Cardiac muscle cell (in vitro differentiated cells and primary cell): Measurements from ENCODE around the gene SON. TPM values are rescaled to one million over a fixed set of nuclear protein-coding genes. Genes with fewer than 3 reads are reported as not detected.
"Not testable (repeated sequence)": the region's sequence is repeated elsewhere in the genome, so short reads cannot be mapped to it uniquely, and the experiment has no call there.

ENCODE experiments used
- DNase-seq, 2 donors: peaks; one replicate each; pipeline versions ENCODE4 v3.0.0 to v3.0.0-alpha.2; 2010 to 2017; ENCODE audit warnings: low read depth in 1 of 2, low spot score in 1 of 2
- H3K27ac ChIP-seq: fragments of 200-600 bp; sonication (generic); 2 replicates; pipeline ENCODE4 v1.5.1; 2016
- H3K27me3 ChIP-seq: fragments of 200-600 bp; sonication (generic); 2 replicates; pipeline ENCODE4 v1.6.0; 2016; ENCODE audit warnings: control low read depth
- H3K36me3 ChIP-seq: fragments of 200-600 bp; sonication (generic); 2 replicates; pipeline ENCODE4 v1.5.1; 2016; ENCODE audit warnings: control low read depth
- H3K4me1 ChIP-seq: fragments of 200-600 bp; sonication (generic); 2 replicates; pipeline ENCODE4 v1.8.1; 2017; ENCODE audit warnings: low read depth, mild to moderate bottlenecking, mixed run types
- H3K4me3 ChIP-seq: fragments of 200-600 bp; sonication (generic); 2 replicates; pipeline ENCODE4 v1.5.1; 2016; ENCODE audit warnings: mild to moderate bottlenecking
- H3K9me3 ChIP-seq: fragments of 200-600 bp; sonication (generic); 2 replicates; pipeline ENCODE4 v1.5.1; 2017; ENCODE audit warnings: low read depth, mild to moderate bottlenecking, control low read depth
- polyA plus RNA-seq: library from polyadenylated mRNA; unstranded; fragments of >200 nt; fragmentation: Nextera tagmentation; extraction: Ambion mirVana; gene quantifications from 2 replicates; pipeline ENCODE4 v1.2.1, GENCODE V29; 2016
- total RNA-seq: library from RNA; depleted of rRNA; stranded (reverse); fragments of >200 nt; gene quantifications from 2 replicates; pipeline ENCODE4 v1.2.3, GENCODE V29; 2016
- TF ChIP-seq, protein P1 (sequence below): IDR thresholded peaks from 2 replicates; pipeline ENCODE4 v1.5.1; 2012; ENCODE audit warnings: low read depth, mild to moderate bottlenecking, low read length

SON gene
- total and polyA plus RNA-seq, 2 experiments from 2014 or later = 161 to 314 TPM

DNA sequence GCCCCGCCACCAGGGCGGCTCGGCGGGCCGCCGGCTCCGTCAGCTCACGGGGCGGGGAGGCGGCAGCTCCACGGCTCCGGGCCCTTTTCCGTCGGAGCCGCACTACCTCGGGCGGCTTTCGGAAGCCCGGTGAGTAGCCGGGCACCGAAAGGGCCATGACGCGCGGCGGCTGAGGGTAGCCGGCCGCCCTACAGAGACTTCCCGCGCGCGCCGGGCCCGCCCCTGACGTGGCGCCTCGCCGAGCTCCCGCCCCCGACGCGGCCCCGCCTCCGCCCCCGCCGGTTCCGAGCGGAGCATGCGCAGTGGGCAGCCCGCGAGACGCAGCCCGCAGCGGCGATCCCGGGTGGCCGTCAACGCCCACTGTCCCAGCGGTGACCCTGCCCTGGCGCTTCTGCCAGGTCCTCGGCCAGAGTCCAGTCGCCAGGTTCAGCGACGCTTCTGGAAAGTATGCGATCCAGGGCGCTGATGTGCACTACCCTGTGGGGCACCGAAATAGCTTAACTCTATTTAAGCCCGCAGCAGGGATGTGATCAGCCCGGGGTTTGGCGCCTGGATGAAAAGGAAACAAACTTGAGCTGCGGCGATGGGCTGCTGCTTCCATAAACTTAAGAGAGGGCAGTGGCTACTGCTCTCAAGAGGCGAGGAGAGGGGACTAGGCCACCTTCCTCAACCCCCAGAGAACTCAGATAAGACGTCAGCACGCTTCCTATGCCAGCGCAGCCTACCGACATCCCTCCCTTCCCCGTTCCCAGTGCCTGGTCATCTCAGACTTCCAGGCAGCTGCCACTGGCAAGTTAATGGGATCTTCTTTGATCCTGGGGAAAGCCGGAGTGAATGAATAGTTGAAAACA is 45.9 kb downstream of the SON start, which contains the start of gene DONSON:
Gene DONSON, minus strand, starts transcription at position 200 of the 851 bp plus-strand sequence. Its CDS starts 43 bp downstream, at position 157.
- H3K36me3 ChIP-seq = peaks cover 7% of the 10 kb centered on the region
- H3K9me3 ChIP-seq = no peaks in the 10 kb centered on the region
- no peaks in the 10 kb centered on the region for H3K27me3 ChIP-seq
- TF ChIP-seq, protein P1, sequence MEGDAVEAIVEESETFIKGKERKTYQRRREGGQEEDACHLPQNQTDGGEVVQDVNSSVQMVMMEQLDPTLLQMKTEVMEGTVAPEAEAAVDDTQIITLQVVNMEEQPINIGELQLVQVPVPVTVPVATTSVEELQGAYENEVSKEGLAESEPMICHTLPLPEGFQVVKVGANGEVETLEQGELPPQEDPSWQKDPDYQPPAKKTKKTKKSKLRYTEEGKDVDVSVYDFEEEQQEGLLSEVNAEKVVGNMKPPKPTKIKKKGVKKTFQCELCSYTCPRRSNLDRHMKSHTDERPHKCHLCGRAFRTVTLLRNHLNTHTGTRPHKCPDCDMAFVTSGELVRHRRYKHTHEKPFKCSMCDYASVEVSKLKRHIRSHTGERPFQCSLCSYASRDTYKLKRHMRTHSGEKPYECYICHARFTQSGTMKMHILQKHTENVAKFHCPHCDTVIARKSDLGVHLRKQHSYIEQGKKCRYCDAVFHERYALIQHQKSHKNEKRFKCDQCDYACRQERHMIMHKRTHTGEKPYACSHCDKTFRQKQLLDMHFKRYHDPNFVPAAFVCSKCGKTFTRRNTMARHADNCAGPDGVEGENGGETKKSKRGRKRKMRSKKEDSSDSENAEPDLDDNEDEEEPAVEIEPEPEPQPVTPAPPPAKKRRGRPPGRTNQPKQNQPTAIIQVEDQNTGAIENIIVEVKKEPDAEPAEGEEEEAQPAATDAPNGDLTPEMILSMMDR = no peak
- H3K27ac ChIP-seq = peak within 1 kb of the TSS; percentile 89
- H3K4me3 ChIP-seq = peak within 1 kb of the TSS; percentile 84
- DNase-seq = peak; percentile 86 to 94
- peaks cover 8% of the 10 kb centered on the region for H3K4me1 ChIP-seq

DNA sequence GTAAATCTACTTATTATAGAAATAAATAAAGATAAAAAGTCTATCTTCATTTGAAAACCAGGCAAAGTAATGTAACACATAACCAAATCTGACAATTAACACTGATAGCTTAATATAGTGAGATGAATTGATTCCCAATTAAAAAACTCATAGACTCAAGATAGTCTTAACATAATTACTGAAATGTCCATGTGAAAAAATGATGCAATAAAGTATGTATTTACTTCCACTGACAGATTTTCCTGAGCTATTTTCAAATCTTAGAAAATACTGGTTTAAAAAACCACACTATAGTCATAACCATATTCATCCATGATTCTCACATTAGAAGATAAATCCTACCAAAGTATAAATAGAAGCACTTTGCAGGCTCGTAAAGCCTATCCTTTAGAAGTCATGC is 55.2 kb downstream of the SON start:
- H3K27ac ChIP-seq = no peak overlapping the region
- H3K9me3 ChIP-seq = no peaks in the 10 kb centered on the region
- H3K4me1 ChIP-seq = no peaks in the 10 kb centered on the region
- DNase-seq = no peak
- H3K4me3 ChIP-seq = no peak overlapping the region
- no peaks in the 10 kb centered on the region for H3K27me3 ChIP-seq
- peaks cover 58% of the 10 kb centered on the region for H3K36me3 ChIP-seq
- TF ChIP-seq, protein P1 = no peak

DNA sequence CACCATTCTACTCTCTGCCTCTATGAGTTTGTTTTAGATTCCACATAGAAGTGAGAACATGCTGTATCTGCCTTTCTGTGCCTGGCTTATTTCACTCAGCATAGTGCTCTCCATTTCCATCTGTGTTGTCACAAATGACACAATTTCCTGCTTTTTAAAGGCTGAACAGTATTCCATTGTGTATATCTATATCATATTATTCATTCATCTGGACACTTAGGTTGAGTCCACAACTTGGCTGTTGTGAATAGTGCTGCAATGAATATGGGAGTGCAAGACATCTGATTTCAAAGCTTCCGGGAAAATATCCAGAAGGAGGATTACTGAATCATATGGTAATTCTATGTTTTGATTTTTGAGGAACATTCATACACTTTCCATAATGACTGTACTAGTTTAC is 65.7 kb downstream of the SON start:
- peak overlapping the region; percentile 19 for H3K27ac ChIP-seq

GRCh38 chr21:33611006-33611744 is 68.3 kb downstream of the SON start:
- no peaks in the 10 kb centered on the region for H3K9me3 ChIP-seq
- peaks cover 31% of the 10 kb centered on the region for H3K36me3 ChIP-seq
- no peaks in the 10 kb centered on the region for H3K27me3 ChIP-seq
- no peak overlapping the region for H3K4me3 ChIP-seq
- H3K4me1 ChIP-seq = no peaks in the 10 kb centered on the region
- DNase-seq = no peak
- no peak overlapping the region for H3K27ac ChIP-seq
- TF ChIP-seq, protein P1 = no peak

More for the DNA sequence above, 65.7 kb downstream of the SON start:
- no peaks in the 10 kb centered on the region for H3K4me1 ChIP-seq
- TF ChIP-seq, protein P1 = no peak
- DNase-seq = peak in 1 of 2 donors; percentile 72
- H3K27me3 ChIP-seq = no peaks in the 10 kb centered on the region
- no peak overlapping the region for H3K4me3 ChIP-seq
- H3K36me3 ChIP-seq = peaks cover 30% of the 10 kb centered on the region
- H3K9me3 ChIP-seq = no peaks in the 10 kb centered on the region

- H3K36me3 ChIP-seq = peaks cover 33% of the 10 kb centered on the region
- H3K27ac ChIP-seq, H3K9me3 ChIP-seq, H3K27me3 ChIP-seq, H3K4me1 ChIP-seq, DNase-seq, H3K4me3 ChIP-seq: not testable (repeated sequence)
Measured at GRCh38 chr21:33617565-33617964, 74.7 kb downstream of the SON start.

DNA sequence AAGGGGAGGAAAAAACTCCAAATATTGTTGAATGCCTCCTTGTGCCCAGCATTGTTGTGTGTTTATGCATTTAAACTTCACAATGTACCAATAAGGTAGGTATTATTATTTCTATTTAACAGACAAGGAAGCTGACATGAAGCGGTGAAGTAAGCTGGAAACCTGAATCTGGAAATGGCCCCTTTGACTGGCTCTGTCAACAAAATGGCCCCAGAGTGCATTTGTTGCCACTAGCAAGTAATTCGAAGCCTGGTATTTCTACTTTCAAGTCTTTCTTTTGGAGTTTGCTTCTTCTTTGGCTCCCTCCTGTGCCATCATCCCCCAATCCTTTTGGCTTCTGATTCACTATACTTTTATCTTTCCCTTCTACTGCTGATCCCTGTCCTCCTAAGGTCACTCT is 75.6 kb downstream of the SON start:
- H3K4me3 ChIP-seq = no peak overlapping the region
- DNase-seq = no peak
- H3K9me3 ChIP-seq = no peaks in the 10 kb centered on the region
- no peaks in the 10 kb centered on the region for H3K4me1 ChIP-seq
- no peaks in the 10 kb centered on the region for H3K27me3 ChIP-seq
- H3K27ac ChIP-seq = no peak overlapping the region
- TF ChIP-seq, protein P1 = no peak
- H3K36me3 ChIP-seq = peaks cover 29% of the 10 kb centered on the region
